Right ventricle myocardium superior (tissue), 1 donor: Measurements from ENCODE around the gene TPSAB1. TPM values are rescaled to one million over a fixed set of nuclear protein-coding genes. Genes with fewer than 3 reads are reported as not detected.
"Not testable (repeated sequence)": the region's sequence is repeated elsewhere in the genome, so short reads cannot be mapped to it uniquely, and the experiment has no call there.

Source experiments
- ATAC-seq: fragments of 200-7000 bp; cut with Tn5 transposase; one replicate; pipeline ENCODE4 v1.9.1; 2020; ENCODE audit warnings: mild to moderate bottlenecking; ENCODE audit not compliant: poor library complexity
- DNase-seq: peaks from one replicate; pipeline ENCODE4 v3.0.0-alpha.2; 2020
- intact Hi-C: fragments of 100-400 bp; cut with DNase I; formaldehyde crosslinking; loops from one replicate; pipeline ENCODE4 v1.11.2; 2022
- total RNA-seq: library from RNA; stranded (reverse); fragmentation: NEBNext Ultra II Directional; extraction: Animal tissue kit (Norgen Biotek cat#: 25700); gene quantifications from one replicate; pipeline ENCODE4 v1.2.1, GENCODE V29; 2021
- donor health status: DM: no; HTN: yes; CAD: no; lungs with severe emphysema.

Gene TPSAB1
- total RNA-seq, 1 donor from 2014 or later, result 7.1 TPM

- not testable (repeated sequence) for ATAC-seq
- intact Hi-C loops, result loop anchor here (10.0 kb wide), 1 partner anchor 316 kb away; no protein-coding TSS in a partner anchor
- peak; percentile 13 for DNase-seq
Measured at GRCh38 chr16:1238909-1239308, 1.6 kb upstream of the TPSAB1 start.

- ATAC-seq, result not testable (repeated sequence)
- intact Hi-C loops, result loop anchor here (10.0 kb wide), 1 partner anchor 315 kb away; no protein-coding TSS in a partner anchor
- DNase-seq, result peak; percentile 19
Measured at GRCh38 chr16:1239575-1239974, 930 bp upstream of the TPSAB1 start.

GRCh38 chr16:1241081-1241480 lies 576 bp downstream of the TPSAB1 start:
- DNase-seq, intact Hi-C loops, ATAC-seq: not testable (repeated sequence)

- intact Hi-C loops, ATAC-seq: not testable (repeated sequence)
- peak; percentile 18 for DNase-seq
Measured at GRCh38 chr16:1243363-1243762, 2.9 kb downstream of the TPSAB1 start.

GRCh38 chr16:1243907-1244850 lies 3.7 kb downstream of the TPSAB1 start:
- intact Hi-C loops, ATAC-seq: not testable (repeated sequence)
- DNase-seq, result peak; percentile 35

- DNase-seq, result peak; percentile 36
- no peak for ATAC-seq
- intact Hi-C loops, result no loop called here
Measured at GRCh38 chr16:1244881-1245280, 4.4 kb downstream of the TPSAB1 start.

GRCh38 chr16:1245452-1246020 lies 5.0 kb downstream of the TPSAB1 start:
- intact Hi-C loops, result no loop called here
- ATAC-seq, result no peak
- DNase-seq, result peak; percentile 18

- intact Hi-C loops, ATAC-seq: not testable (repeated sequence)
- peak; percentile 13 for DNase-seq
Measured at GRCh38 chr16:1247903-1248537, 7.5 kb downstream of the TPSAB1 start.

GRCh38 chr16:1249031-1249755 lies 8.7 kb downstream of the TPSAB1 start:
- intact Hi-C loops, result not testable (repeated sequence)
- peak; percentile 19 for DNase-seq
- peak; percentile 74 for ATAC-seq

GRCh38 chr16:1253701-1254364 lies 13.3 kb downstream of the TPSAB1 start:
- DNase-seq, intact Hi-C loops: not testable (repeated sequence)
- ATAC-seq, result peak; percentile 50

GRCh38 chr16:1254821-1255220 lies 14.3 kb downstream of the TPSAB1 start:
- ATAC-seq, intact Hi-C loops: not testable (repeated sequence)
- DNase-seq, result peak; percentile 22

GRCh38 chr16:1255276-1256122 lies 15.0 kb downstream of the TPSAB1 start, which contains the start of gene TPSD1:
Gene TPSD1 (plus strand): TSS chr16:1256069. CDS start chr16:1256281, 212 bp downstream.
- intact Hi-C loops, ATAC-seq: not testable (repeated sequence)
- DNase-seq, result peak; percentile 32

- peak; percentile 28 for DNase-seq
- intact Hi-C loops, result not testable (repeated sequence)
- ATAC-seq, result peak; percentile 13
Measured at GRCh38 chr16:1256296-1256873, 15.9 kb downstream of the TPSAB1 start.

- ATAC-seq, result no peak
- intact Hi-C loops, result no loop called here
- peak; percentile 29 for DNase-seq
Measured at GRCh38 chr16:1256874-1257322, 16.4 kb downstream of the TPSAB1 start.

GRCh38 chr16:1257561-1258224 lies 17.2 kb downstream of the TPSAB1 start:
- ATAC-seq, result no peak
- intact Hi-C loops, result no loop called here
- DNase-seq, result peak; percentile 25

- ATAC-seq, result no peak
- intact Hi-C loops, result no loop called here
- DNase-seq, result no peak
Measured at GRCh38 chr16:1258225-1258600, 17.7 kb downstream of the TPSAB1 start.
